Right ventricle myocardium inferior (tissue), 1 donor: ENCODE measurements around the gene ACAN. TPM values are rescaled to one million over a fixed set of nuclear protein-coding genes. Genes with fewer than 3 reads are reported as not detected.

Experiments
- total RNA-seq: library from RNA; stranded (reverse); fragmentation: NEBNext Ultra II Directional; extraction: Animal tissue kit (Norgen Biotek cat#: 25700); gene quantifications from one replicate; pipeline ENCODE4 v1.2.1, GENCODE V29; 2021
- donor health status: DM: no; HTN: yes; CAD: no; lungs with severe emphysema.

The ACAN gene
- total RNA-seq, 1 donor from 2014 or later: not detected

Other genes starting within 250 kb of the ACAN start
- 12.0 TPM for gene AEN, start 182.1 kb upstream of the ACAN start, total RNA-seq
- 1.8 TPM for gene ISG20, start 164.4 kb upstream of the ACAN start, total RNA-seq
- gene HAPLN3, start 92.1 kb downstream of the ACAN start, total RNA-seq: 1.1 TPM
- 321 TPM for gene MFGE8, start 109.9 kb downstream of the ACAN start, total RNA-seq